BJ (cell line): ENCODE results near the gene VAV2. TPM values are rescaled to one million over a fixed set of nuclear protein-coding genes. Genes with fewer than 3 reads are reported as not detected.

Experiments
- CTCF ChIA-PET: fragments of 350-600 bp; formaldehyde crosslinking; extraction: SDS; loops from one replicate; lab custom pipeline; 2021; ENCODE audit warnings: antibody characterized with exemption, inconsistent platforms; lab: Yijun Ruan, JAX
- POLR2A ChIA-PET: fragments of 300-600 bp; sonication (Branson Sonifier 250); formaldehyde crosslinking; extraction: SDS; loops from one replicate; lab custom pipeline; 2021; ENCODE audit warnings: antibody characterized with exemption; lab: Charles Lee
- DNase-seq: peaks from one replicate; pipeline ENCODE4 v3.0.0-alpha.2; 2011; ENCODE audit warnings: low read depth
- H3K27me3 ChIP-seq: 2 replicates; pipeline ENCODE4 v1.6.0; 2011; ENCODE audit warnings: low read length; ENCODE audit not compliant: control insufficient read depth, insufficient read depth
- H3K36me3 ChIP-seq: 2 replicates; pipeline ENCODE4 v1.5.1; 2011; ENCODE audit warnings: low read length; ENCODE audit not compliant: control insufficient read depth, insufficient read depth
- H3K4me3 ChIP-seq: 2 replicates; pipeline ENCODE4 v1.5.1; 2011; ENCODE audit warnings: low read depth, mild to moderate bottlenecking, control low read depth, low read length
- polyA plus RNA-seq: library from polyadenylated mRNA; depleted of rRNA; stranded (reverse); fragments of >200 nt; gene quantifications from 2 replicates; pipeline ENCODE4 v1.2.3, GENCODE V29; 2011
- TF ChIP-seq, protein P1 (sequence below): IDR thresholded peaks from 2 replicates; pipeline ENCODE4 v1.5.1; 2011; ENCODE audit warnings: low read depth, mild to moderate bottlenecking, control low read depth, inconsistent platforms, low read length, moderate library complexity; ENCODE audit not compliant: insufficient read depth

The VAV2 gene
- polyA plus RNA-seq, 1 experiment = 9.9 TPM

DNA sequence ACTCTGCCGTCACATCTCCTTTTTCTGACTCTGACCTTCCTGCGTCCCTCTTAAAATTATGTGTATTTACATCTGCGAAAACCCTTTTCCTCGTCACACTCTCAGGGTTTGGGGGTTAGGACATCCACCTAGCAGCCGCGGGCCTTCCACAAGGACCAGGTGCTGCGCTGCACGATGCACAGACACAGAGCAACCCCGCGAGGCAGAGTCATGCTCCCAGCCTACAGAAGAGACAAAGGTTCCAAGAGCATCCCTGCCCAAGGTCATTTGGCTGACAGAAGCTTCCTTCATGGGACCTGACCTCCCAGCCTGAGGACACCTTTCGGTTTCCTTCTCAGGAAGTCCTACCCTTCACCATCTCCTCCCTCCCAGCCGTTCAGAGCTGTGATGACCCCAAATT lies 135.3 kb downstream of the VAV2 start:
- no peak overlapping the region for H3K4me3 ChIP-seq
- POLR2A ChIA-PET = no interaction called here
- peaks cover 7% of the 10 kb centered on the region for H3K36me3 ChIP-seq
- TF ChIP-seq, protein P1, sequence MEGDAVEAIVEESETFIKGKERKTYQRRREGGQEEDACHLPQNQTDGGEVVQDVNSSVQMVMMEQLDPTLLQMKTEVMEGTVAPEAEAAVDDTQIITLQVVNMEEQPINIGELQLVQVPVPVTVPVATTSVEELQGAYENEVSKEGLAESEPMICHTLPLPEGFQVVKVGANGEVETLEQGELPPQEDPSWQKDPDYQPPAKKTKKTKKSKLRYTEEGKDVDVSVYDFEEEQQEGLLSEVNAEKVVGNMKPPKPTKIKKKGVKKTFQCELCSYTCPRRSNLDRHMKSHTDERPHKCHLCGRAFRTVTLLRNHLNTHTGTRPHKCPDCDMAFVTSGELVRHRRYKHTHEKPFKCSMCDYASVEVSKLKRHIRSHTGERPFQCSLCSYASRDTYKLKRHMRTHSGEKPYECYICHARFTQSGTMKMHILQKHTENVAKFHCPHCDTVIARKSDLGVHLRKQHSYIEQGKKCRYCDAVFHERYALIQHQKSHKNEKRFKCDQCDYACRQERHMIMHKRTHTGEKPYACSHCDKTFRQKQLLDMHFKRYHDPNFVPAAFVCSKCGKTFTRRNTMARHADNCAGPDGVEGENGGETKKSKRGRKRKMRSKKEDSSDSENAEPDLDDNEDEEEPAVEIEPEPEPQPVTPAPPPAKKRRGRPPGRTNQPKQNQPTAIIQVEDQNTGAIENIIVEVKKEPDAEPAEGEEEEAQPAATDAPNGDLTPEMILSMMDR = no peak
- DNase-seq = no peak
- CTCF ChIA-PET = no interaction called here
- no peaks in the 10 kb centered on the region for H3K27me3 ChIP-seq

DNA sequence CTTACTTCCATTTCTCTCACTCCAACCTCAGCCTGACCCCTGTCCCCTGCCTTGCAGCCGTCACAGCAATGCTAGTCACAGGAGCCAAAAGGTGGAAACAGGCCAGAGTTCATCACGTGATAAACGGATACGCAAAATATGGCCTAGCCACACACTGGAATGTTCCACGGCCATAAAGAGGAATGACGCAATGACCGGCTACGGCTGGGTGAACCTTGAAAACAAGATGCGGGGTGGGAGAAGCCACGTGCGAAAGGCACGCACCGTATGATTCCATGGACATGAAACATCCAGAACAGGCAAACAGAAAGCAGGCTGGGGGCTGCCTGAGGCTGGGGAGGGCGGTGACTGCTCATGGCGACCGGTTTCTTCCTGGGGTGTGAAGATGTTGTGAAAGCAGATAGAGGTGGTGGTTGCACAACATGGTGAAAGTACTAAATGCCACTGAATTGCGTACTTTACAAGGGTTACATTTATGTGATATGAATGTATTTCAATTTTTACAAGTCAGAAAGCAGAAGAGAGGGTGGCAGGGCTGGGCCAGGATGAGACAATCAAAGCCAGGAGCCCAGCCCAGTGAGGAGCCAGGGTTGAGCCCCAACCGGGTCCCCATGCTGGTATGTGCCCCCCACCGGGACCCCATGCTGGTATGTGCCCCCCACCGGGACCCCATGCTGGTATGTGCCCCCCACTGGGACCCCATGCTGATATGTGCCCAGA lies 136.2 kb downstream of the VAV2 start:
- ChIA-PET CTCF (no interaction called here), POLR2A (no interaction called here)
- peaks cover 7% of the 10 kb centered on the region for H3K36me3 ChIP-seq
- TF ChIP-seq, protein P1 = no peak
- peak; percentile 72 for DNase-seq
- H3K4me3 ChIP-seq = no peak overlapping the region
- H3K27me3 ChIP-seq = no peaks in the 10 kb centered on the region

DNA sequence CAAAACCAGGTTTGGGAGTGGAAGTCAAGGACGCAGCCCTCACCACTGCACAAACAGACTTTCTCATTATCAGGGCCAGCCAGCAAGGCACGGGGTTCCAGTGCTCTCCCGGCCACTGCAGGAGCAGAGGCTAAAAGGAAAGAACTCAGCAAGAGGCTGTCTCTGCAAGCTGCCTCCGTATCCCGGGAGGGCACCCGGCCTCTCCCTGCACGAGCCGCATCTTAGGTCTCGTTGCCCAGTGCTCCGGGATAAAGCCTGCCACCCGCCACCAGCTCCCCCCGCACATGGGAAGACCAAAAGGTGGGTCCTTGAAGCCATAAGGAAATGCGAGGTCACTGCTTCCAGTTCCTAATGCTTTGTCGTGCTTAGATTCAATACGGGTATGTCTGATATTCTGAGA lies 136.8 kb downstream of the VAV2 start:
- Histone ChIP-seq H3K36me3 (peaks cover 5% of the 10 kb centered on the region), H3K4me3 (no peak overlapping the region), H3K27me3 (no peaks in the 10 kb centered on the region)
- DNase-seq = no peak
- TF ChIP-seq, protein P1 = no peak
- POLR2A ChIA-PET = no interaction called here
- CTCF ChIA-PET = no interaction called here

DNA sequence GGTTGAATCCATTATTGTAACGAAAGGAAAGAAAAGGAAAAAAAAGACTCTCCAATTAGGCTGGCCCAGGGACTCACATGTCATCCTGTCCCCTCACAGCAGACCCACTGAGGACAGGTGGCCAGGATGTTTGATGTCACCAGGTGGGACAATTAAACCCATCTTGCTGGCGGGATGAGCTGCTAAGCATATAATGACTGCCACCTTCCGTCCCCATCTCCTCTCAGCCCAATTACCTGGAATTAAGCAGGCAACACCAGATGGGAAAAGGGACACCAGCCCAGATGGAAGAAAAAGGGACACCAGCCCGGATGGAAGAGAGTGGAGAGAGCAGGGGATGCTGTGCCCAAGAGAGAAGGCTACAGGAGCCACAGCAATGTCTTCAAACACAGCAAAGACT lies 137.4 kb downstream of the VAV2 start:
- no peak for DNase-seq
- Histone ChIP-seq H3K36me3 (peaks cover 5% of the 10 kb centered on the region), H3K27me3 (no peaks in the 10 kb centered on the region), H3K4me3 (no peak overlapping the region)
- TF ChIP-seq, protein P1 = no peak
- POLR2A ChIA-PET = no interaction called here
- CTCF ChIA-PET = interaction anchor here (0.6 kb wide), 1 partner anchor 72 kb away, joined by 3 read pairs; no protein-coding TSS in a partner anchor

DNA sequence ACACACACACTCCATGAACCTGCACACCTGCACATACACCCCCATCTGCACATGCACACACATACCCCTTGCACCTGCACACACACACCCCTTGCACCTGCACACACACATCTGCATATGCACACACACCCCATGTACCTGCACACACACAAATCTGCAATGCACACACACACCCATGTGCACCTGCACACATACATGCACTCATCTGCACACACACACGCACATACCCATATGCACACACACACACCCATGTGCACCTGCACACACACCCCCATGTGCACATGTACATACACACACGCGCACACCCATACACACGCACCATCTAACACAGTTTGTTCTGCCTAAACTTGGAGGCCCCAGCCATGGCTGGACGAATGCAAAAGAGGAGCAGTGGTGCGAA lies 138.1 kb downstream of the VAV2 start:
- no peak for DNase-seq
- H3K36me3 ChIP-seq = peaks cover 5% of the 10 kb centered on the region
- ChIA-PET POLR2A (no interaction called here), CTCF (no interaction called here)
- TF ChIP-seq, protein P1 = no peak
- H3K4me3 ChIP-seq = no peak overlapping the region
- no peaks in the 10 kb centered on the region for H3K27me3 ChIP-seq
